Measurements from ENCODE around the gene GANAB. TPM values are rescaled to one million over a fixed set of nuclear protein-coding genes. Genes with fewer than 3 reads are reported as not detected.

Gene GANAB
- total RNA-seq, 4 donors from 2014 or later = 77.7 to 129 (median 111) TPM

- intact Hi-C loops (cut with DNase I) = no loop called here
- no peaks in the 10 kb centered on the region for H3K9me3 ChIP-seq
- H3K4me1 ChIP-seq = peaks cover 33 to 66% (median 42%) of the 10 kb centered on the region in 4 donors
- H3K27me3 ChIP-seq = no peaks in the 10 kb centered on the region
- peak overlapping the region; percentile 90 to 99 (median 98) for H3K27ac ChIP-seq (replicated peaks in 1 of 4)
- H3K36me3 ChIP-seq = peaks cover 32 to 49% (median 47%) of the 10 kb centered on the region in 4 donors
- DNase-seq (ENCODE audit: extremely low spot score) = no peak
- peak overlapping the region; percentile 67 to 100 (median 94) for H3K4me3 ChIP-seq
- WGBS = no CpG with 5 or more reads among the region's 30 CpGs
- TF ChIP-seq POLR2A (IDR thresholded peaks at IDR 0.05; ENCODE audit: low read depth) = no peak
- no peak for TF ChIP-seq POLR2AphosphoS5 (IDR thresholded peaks at IDR 0.05)
- TF ChIP-seq, protein P1, sequence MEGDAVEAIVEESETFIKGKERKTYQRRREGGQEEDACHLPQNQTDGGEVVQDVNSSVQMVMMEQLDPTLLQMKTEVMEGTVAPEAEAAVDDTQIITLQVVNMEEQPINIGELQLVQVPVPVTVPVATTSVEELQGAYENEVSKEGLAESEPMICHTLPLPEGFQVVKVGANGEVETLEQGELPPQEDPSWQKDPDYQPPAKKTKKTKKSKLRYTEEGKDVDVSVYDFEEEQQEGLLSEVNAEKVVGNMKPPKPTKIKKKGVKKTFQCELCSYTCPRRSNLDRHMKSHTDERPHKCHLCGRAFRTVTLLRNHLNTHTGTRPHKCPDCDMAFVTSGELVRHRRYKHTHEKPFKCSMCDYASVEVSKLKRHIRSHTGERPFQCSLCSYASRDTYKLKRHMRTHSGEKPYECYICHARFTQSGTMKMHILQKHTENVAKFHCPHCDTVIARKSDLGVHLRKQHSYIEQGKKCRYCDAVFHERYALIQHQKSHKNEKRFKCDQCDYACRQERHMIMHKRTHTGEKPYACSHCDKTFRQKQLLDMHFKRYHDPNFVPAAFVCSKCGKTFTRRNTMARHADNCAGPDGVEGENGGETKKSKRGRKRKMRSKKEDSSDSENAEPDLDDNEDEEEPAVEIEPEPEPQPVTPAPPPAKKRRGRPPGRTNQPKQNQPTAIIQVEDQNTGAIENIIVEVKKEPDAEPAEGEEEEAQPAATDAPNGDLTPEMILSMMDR (IDR thresholded peaks at IDR 0.05) = no peak
- TF ChIP-seq EP300 (IDR thresholded peaks at IDR 0.05) = no peak
Measured at GRCh38 chr11:62601122-62601371, 45.4 kb downstream of the GANAB start.

DNA sequence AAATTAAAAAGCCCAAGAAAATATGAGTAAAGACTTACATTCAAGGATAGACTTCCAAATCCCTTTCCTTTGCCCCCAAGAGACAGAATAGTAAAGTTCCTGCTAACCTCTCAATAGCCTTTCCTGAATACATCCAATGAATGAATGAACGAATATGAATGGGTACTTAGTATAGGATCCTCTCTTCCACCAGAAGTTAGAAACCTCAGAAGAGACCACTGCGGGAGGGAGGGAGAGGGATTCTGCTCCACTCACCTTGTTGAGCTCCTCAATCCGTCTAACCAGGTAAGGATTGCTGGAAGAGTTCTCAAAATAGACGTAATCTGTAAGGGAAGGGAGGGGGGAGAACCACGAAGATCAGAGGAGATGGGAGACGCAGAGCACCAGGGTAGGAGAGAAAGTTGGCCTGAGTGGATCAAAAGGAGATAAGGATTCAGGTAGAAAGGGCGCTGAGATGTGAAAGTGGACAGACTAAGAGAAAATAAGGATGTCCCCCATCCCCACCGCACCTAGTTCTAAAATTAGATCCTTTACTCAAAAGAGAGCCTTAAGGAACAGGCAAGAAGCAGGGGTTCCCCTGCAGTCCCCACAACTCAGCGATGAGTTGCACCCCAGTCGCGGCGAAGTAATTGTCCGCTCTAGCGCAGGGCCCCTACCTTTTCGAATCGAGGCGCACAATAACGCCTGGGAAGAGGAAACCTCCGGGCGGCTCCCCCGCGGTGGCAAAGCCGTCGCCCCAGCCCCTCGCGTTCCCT, 45.9 kb downstream of the GANAB start:
- H3K4me1 ChIP-seq = peaks cover 33 to 66% (median 42%) of the 10 kb centered on the region in 4 donors
- 3% methylated on average over 25 of the region's 26 CpGs for WGBS
- TF ChIP-seq, protein P1 (IDR thresholded peaks at IDR 0.05) = no peak
- no peak for TF ChIP-seq POLR2A (IDR thresholded peaks at IDR 0.05; ENCODE audit: low read depth)
- no peak for TF ChIP-seq EP300 (IDR thresholded peaks at IDR 0.05)
- TF ChIP-seq POLR2AphosphoS5 (IDR thresholded peaks at IDR 0.05) = no peak
- peak overlapping the region; percentile 90 to 99 (median 98) for H3K27ac ChIP-seq (replicated peaks in 1 of 4)
- peak overlapping the region; percentile 67 to 100 (median 94) for H3K4me3 ChIP-seq
- H3K36me3 ChIP-seq = peaks cover 34 to 49% (median 47%) of the 10 kb centered on the region in 4 donors
- no peaks in the 10 kb centered on the region for H3K27me3 ChIP-seq
- intact Hi-C loops (cut with DNase I) = no loop called here
- no peaks in the 10 kb centered on the region for H3K9me3 ChIP-seq
- DNase-seq (ENCODE audit: extremely low spot score) = no peak

- intact Hi-C loops (cut with DNase I) = loop anchor here (10.0 kb wide), 1 partner anchor 255 kb away; no protein-coding TSS in a partner anchor
- Histone ChIP-seq H3K27me3 (no peaks in the 10 kb centered on the region), H3K4me3 (peak overlapping the region; percentile 67 to 100 (median 94)), H3K27ac (replicated peaks in 1 of 4) (peak overlapping the region; percentile 90 to 99 (median 98)), H3K4me1 (peaks cover 33 to 65% (median 42%) of the 10 kb centered on the region in 4 donors), H3K9me3 (no peaks in the 10 kb centered on the region), H3K36me3 (peaks cover 35 to 49% (median 47%) of the 10 kb centered on the region in 4 donors)
- DNase-seq (ENCODE audit: extremely low spot score) = no peak
- 38% methylated on average over 5 of the region's 5 CpGs for WGBS
- TF ChIP-seq EP300 (IDR thresholded peaks at IDR 0.05) (no peak), POLR2AphosphoS5 (IDR thresholded peaks at IDR 0.05) (no peak), POLR2A (IDR thresholded peaks at IDR 0.05; ENCODE audit: low read depth) (no peak)
- TF ChIP-seq, protein P1 (IDR thresholded peaks at IDR 0.05) = no peak
Measured at GRCh38 chr11:62599901-62600300, 46.5 kb downstream of the GANAB start.

DNA sequence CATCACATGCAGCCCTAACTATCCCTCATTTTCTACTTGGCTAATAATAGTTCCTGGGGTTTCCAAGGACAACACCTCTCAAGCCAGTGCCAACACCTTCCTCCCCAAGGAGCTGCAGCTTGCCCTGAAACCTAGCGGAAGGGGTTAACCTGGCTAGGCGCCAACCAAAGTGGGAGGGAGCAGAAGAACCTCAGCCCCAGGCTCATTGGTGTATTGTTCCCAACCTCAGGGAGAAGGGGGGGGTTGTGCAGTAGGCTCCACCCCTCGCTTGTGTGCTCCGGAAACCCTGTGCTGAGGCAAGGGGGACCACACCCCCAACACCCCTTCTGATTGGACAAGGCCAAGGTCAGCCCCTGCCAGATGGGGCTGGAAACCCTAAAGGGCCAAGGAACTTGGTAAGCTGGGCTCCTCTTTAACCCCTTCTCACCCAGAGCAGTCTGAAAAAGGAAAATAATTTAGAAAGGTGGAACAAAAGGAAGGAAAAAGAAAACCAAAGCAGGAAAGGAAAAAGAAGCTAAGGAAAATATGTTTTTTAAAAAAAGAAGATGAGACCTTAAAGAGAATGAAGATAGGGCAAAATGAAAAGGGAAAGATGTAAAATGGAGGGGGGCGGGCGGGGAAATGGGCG, 47.2 kb downstream of the GANAB start:
- WGBS = 46% methylated on average over 5 of the region's 7 CpGs

More for the DNA sequence above, 47.2 kb downstream of the GANAB start:
- peak overlapping the region; percentile 67 to 100 (median 94) for H3K4me3 ChIP-seq
- H3K27ac ChIP-seq (replicated peaks in 1 of 4) = peak overlapping the region; percentile 90 to 99 (median 98)
- intact Hi-C loops (cut with DNase I) = loop anchor here (10.0 kb wide), 1 partner anchor 256 kb away; no protein-coding TSS in a partner anchor
- peaks cover 33 to 59% (median 43%) of the 10 kb centered on the region in 4 donors for H3K4me1 ChIP-seq
- DNase-seq (ENCODE audit: extremely low spot score) = peak; percentile 98
- TF ChIP-seq POLR2A (IDR thresholded peaks at IDR 0.05; ENCODE audit: low read depth) = no peak
- TF ChIP-seq, protein P1 (IDR thresholded peaks at IDR 0.05) = peak in 1 of 3 experiments; percentile 20
- peak; percentile 74 to 90 for TF ChIP-seq POLR2AphosphoS5 (IDR thresholded peaks at IDR 0.05)
- no peaks in the 10 kb centered on the region for H3K27me3 ChIP-seq
- H3K36me3 ChIP-seq = peaks cover 42 to 50% (median 48%) of the 10 kb centered on the region in 4 donors
- H3K9me3 ChIP-seq = no peaks in the 10 kb centered on the region
